GM13976 (cell line): ENCODE data around the gene PRODH.
"Not testable (repeated sequence)": the region's sequence is repeated elsewhere in the genome, so short reads cannot be mapped to it uniquely, and the experiment has no call there.

Source experiments
- DNase-seq: peaks from one replicate; pipeline ENCODE4 v3.0.0; 2012; ENCODE audit warnings: low spot score
- in situ Hi-C: fragments of 300-500 bp; cut with MboI; formaldehyde crosslinking; loops from one replicate; pipeline ENCODE4 v1.12.0; 2022; ENCODE audit warnings: low sequenced_read_pairs, mixed read lengths, inconsistent platforms; ENCODE audit not compliant: unreplicated experiment
- TF ChIP-seq, protein P1 (sequence below): IDR thresholded peaks from 2 replicates; pipeline ENCODE4 v1.5.1; 2012; ENCODE audit warnings: borderline replicate concordance, mild to moderate bottlenecking; ENCODE audit not compliant: insufficient read depth; ENCODE audit errors: extremely low read depth, missing control alignments, control extremely low read depth

The PRODH gene

GRCh38 chr22:18912264-18912946, 23.7 kb downstream of the PRODH start:
- in situ Hi-C loops, DNase-seq: not testable (repeated sequence)

DNA sequence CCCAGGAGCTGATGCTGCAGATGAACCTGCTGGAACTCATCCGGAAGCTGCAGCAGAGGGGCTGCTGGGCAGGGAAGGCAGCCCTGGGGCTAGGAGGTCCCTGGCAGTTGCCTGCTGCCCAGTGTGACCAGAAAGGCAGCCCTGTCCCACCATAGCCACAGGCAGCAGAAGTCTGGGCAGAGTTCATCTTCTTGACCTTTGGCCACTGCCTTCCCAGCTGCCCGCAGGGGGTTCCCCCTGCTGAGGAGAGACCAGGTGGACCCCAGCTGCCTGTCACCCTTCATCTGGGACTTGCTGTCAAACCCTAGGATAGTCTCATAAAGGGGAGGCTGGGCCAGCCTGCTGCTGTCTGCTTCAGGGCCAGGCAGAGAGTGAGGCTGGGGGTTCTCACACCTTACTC, 24.6 kb downstream of the PRODH start:
- in situ Hi-C loops, DNase-seq: not testable (repeated sequence)

GRCh38 chr22:18909556-18909955, 26.5 kb downstream of the PRODH start:
- TF ChIP-seq, protein P1, sequence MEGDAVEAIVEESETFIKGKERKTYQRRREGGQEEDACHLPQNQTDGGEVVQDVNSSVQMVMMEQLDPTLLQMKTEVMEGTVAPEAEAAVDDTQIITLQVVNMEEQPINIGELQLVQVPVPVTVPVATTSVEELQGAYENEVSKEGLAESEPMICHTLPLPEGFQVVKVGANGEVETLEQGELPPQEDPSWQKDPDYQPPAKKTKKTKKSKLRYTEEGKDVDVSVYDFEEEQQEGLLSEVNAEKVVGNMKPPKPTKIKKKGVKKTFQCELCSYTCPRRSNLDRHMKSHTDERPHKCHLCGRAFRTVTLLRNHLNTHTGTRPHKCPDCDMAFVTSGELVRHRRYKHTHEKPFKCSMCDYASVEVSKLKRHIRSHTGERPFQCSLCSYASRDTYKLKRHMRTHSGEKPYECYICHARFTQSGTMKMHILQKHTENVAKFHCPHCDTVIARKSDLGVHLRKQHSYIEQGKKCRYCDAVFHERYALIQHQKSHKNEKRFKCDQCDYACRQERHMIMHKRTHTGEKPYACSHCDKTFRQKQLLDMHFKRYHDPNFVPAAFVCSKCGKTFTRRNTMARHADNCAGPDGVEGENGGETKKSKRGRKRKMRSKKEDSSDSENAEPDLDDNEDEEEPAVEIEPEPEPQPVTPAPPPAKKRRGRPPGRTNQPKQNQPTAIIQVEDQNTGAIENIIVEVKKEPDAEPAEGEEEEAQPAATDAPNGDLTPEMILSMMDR, result no peak
- no peak for DNase-seq
- in situ Hi-C loops, result no loop called here

DNA sequence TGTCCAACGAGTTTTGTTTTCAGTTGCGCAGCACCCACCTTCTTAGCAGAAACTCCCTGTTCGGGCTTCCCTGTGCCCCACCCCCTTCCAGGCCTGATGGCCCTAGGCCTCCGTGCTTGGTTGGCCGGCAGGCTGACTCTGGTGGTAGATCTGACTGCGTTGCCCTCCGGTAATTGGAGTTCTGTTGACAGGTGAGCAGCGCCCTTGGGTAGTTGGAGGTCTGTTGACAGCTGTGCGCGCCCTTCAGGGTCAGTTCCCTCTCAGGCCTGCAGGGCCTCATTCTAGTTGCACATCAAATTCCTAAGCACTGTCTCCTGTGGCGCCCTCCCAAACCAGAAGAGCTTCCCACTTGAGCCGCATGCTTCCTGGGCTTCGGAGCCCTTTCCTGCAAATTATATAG, 29.2 kb downstream of the PRODH start:
- TF ChIP-seq, protein P1, result no peak
- no peak for DNase-seq
- in situ Hi-C loops, result no loop called here

- DNase-seq, in situ Hi-C loops: not testable (repeated sequence)
Measured at GRCh38 chr22:18906410-18906745, 29.7 kb downstream of the PRODH start.

- in situ Hi-C loops, result no loop called here
- DNase-seq, result no peak
- TF ChIP-seq, protein P1, result no peak
Measured at GRCh38 chr22:18905540-18906409, 30.3 kb downstream of the PRODH start, which contains the start of gene DGCR6. Gene DGCR6, plus strand, starts transcription at chr22:18906320. Its CDS starts 55 bp downstream, at chr22:18906375.

DNA sequence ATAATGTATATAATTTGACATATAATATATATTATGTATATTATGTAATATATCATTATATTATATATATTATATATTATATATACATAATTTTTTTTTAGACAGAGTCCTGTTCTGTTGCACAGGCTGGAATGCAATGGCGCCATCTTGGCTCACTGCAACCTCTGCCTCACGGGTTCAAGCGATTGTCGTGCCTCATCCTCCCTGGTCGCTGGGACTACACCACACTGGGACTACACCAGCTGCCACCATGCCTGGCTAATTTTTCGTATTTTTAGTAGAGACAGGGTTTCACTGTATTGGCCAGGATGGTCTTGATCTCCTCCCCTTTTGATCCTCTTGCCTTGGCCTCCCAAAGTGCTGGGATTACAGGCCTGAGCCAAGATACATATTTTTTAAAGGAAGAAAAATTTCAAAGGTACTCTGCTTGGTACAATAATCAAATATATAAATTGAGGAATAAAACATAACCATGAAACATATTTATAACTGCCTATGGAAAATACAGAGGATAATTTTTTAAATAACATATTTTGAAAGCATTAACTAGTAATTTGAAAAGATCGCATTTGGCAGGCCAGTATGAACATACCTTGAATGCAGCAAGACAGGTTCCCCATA, 39.9 kb downstream of the PRODH start:
- DNase-seq, in situ Hi-C loops: not testable (repeated sequence)

DNA sequence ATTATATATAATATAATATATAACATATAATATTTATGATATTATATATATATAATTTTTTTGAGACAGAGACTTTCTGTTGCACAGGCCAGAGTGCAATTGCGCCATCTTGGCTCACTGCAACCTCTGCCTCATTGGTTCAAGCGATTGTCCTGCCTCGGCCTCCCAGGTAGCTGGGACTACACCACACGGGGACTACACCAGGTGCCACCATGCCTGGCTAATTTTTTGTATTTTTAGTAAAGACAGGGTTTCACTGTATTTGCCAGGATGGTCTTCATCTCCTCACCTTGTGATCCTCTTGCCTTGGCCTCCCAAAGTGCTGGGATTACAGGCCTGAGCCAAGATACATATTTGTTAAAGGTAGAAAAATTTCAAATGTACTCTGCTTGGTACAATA, 42.3 kb downstream of the PRODH start:
- in situ Hi-C loops, DNase-seq: not testable (repeated sequence)

- DNase-seq, in situ Hi-C loops: not testable (repeated sequence)
Measured at GRCh38 chr22:18890510-18891192, 45.4 kb downstream of the PRODH start.
